HG03439 (cell line): ENCODE results near the gene GNG8.
A peak's percentile ranks its signal among the peaks of the same experiment; 100 is the strongest.

Source experiments
- ATAC-seq: cut with Tn5 transposase; IDR thresholded peaks from one replicate; pipeline ENCODE4 v1.9.1; 2021; ENCODE audit warnings: mild to moderate bottlenecking, moderate library complexity; ENCODE audit not compliant: unreplicated experiment

GNG8 gene

GRCh38 chr19:46635920-46636761 lies at the start of gene GNG8:
Gene GNG8, minus strand, starts transcription at chr19:46636202. Its CDS starts 1,520 bp downstream, at chr19:46634682.
- ATAC-seq: no peak

DNA sequence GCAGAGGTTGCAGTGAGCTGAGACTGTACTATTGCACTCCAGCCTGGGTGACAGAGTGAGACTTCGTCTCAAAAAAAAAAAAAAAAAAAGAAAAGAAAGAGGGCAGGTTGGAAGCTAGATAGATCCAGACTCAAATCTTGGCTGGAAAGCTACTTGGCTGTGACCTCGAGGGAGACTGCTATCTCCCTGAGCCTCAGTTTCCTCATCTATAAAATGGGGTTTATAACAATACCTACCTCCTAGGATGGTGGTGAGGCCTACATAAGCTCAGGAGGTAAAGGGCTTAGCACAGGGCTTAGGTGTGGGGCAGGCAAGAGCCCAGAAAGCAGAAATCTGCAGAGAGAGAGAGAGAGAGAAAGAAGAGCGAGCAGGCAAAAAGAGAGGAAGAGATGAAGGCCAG lies 49.2 kb upstream of the GNG8 start:
- no peak for ATAC-seq

- ATAC-seq: no peak
These were observed 42.2 kb upstream of the GNG8 start for GRCh38 chr19:46678110-46678732.

- no peak for ATAC-seq
These were observed 38.6 kb upstream of the GNG8 start for GRCh38 chr19:46674416-46675178.

- no peak for ATAC-seq
These were observed 34.8 kb upstream of the GNG8 start for GRCh38 chr19:46670813-46671212.

DNA sequence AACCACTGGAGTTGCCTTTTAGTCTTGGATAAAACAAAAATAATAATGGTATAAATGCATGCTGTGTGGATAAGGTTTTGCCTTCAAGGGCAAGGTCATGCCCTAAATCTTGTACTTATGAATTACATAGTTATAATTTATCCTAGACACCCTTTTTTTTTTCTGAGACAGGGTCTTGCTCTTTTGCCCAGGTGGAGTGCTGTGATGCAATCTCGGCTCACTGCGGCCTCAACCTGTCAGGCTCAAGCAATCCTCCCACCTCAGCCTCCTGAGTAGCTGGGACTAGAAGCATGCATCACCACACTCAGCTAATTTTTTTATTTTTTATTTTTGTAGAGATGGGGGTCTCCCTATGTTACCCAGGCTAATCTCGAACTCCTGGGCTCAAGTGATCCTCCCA lies 32.7 kb upstream of the GNG8 start:
- ATAC-seq: no peak

DNA sequence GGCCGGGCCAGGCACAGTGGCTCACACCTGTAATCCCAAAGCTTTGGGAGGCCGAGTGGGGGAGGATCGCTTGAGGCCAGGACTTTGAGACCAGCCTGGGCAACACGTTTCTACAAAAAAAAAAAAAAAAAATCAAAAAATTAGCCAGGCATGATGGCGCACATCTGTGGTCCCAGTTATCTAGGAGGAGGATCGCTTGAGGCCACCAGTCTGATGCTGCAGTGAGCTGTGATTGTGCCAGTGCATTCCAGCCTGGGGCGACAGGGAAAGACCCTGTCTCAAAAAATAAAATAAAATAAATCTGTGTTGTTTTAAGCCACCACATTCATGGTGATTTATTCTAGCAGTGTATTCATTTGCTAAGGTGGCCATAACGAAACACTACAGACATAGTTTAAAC lies 29.1 kb upstream of the GNG8 start:
- no peak for ATAC-seq

GRCh38 chr19:46661735-46662592 lies 26.0 kb upstream of the GNG8 start:
- no peak for ATAC-seq

- peak; percentile 95 for ATAC-seq
These were observed 25.2 kb upstream of the GNG8 start, which contains the start of gene DACT3 for GRCh38 chr19:46661020-46661731. Gene DACT3, minus strand, starts transcription at chr19:46661182. Its CDS starts 118 bp downstream, at chr19:46661064.

- ATAC-seq: no peak
These were observed 24.6 kb upstream of the GNG8 start for GRCh38 chr19:46660551-46661019.

GRCh38 chr19:46660008-46660517 lies 24.1 kb upstream of the GNG8 start:
- no peak for ATAC-seq

DNA sequence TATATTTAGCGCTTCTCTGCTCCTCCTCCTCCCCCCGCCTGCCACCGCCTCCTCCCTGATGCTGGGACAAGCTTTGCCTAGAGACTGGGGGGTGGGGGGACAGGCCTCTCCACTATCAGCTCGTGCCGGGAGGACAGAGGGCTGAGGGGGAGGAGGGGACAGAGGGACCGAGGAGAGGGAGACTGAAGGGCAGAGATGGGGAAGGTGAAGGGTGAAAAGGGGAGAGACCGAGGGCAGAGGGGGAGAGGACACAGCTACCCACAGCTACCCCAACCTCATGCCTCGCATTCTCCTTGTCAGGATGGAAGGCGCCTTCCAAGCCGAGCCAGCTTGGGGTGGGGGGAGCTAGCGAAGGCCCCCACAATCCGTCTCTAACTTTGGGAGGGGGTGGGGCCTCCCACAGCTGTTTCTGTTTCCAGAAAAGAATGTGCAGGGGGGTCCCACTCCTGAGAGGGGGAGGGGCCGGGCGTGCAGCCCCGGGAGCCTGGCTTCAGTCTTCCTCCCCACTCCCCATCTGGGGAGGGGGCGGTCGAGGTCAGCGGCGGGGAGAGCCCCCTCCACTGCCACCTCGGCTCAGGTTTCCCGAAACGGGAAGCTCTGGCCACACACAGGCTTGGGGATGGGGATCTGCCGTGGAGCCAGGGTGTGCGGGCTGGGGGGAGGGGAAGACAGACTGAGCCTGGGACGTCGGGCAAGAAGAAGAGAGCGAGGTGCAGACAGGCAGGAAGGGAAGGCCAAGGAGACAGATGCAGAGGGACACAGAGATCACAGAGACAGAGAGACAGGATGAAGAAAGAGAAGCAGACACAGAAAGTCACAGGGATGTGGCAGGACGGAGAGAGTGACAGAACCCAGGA lies 23.4 kb upstream of the GNG8 start:
- ATAC-seq: no peak

DNA sequence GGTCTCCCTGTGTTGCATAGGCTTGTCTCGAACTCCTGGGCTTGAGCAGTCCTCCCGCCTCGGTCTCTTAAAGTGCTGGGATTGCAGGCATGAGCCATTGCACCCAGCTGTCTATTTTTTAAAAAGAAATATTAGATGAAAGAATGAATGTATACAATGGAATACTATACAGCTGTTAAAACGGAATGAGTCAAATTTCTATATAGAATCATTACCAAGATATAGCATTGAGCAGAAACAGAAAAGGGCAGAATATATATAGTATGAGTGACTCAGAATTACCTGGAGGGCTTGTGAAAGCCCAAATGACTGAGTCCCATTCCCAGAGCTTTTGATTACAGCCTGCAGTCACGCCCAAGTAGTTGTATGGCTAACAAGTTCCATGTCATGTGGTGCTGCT lies 20.5 kb upstream of the GNG8 start:
- no peak for ATAC-seq

DNA sequence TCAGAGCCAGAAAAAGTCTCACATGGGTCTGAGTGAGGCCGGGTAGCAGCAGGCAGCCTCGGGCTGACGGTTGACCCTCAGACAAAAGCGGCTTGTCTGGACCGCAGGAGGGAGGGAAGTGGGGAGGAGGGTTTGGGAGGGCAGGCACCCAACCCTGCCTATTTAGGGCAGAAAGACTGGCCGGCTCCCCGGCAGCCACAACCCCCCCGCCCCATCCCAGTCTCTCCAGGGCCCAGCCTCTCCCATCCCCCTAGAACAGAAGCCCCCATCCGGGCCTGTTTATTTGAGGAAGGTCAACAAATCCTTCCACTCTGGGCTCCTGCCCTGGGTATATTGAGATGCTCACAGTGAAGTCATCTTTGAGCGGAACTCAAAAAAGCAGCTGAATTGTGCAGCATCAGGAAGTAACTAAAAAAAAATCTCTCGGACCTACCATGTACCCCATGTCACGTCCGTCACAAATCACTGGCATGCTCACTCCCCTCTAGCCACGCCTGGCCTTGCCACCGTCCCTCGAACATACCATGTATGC lies 18.7 kb upstream of the GNG8 start:
- ATAC-seq: no peak

DNA sequence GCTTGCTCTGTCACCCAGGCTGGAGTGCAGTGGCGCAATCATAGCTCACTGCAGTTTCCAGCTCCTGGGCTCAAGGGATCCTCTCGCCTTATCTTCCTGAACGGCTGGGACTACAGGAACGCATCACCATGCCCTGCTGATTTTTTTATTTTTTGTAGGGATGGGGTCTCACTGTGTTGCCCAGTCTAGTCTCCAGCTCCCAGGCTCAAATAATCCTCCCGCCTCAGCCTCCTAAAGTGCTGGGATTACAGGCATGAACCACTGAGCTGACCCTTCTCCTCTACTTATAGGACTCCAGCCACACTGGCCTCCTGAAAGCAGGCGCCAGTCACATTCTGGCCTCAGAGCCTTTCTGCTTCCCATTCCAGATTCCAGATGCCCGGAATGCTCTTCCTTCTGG lies 14.4 kb upstream of the GNG8 start:
- no peak for ATAC-seq

DNA sequence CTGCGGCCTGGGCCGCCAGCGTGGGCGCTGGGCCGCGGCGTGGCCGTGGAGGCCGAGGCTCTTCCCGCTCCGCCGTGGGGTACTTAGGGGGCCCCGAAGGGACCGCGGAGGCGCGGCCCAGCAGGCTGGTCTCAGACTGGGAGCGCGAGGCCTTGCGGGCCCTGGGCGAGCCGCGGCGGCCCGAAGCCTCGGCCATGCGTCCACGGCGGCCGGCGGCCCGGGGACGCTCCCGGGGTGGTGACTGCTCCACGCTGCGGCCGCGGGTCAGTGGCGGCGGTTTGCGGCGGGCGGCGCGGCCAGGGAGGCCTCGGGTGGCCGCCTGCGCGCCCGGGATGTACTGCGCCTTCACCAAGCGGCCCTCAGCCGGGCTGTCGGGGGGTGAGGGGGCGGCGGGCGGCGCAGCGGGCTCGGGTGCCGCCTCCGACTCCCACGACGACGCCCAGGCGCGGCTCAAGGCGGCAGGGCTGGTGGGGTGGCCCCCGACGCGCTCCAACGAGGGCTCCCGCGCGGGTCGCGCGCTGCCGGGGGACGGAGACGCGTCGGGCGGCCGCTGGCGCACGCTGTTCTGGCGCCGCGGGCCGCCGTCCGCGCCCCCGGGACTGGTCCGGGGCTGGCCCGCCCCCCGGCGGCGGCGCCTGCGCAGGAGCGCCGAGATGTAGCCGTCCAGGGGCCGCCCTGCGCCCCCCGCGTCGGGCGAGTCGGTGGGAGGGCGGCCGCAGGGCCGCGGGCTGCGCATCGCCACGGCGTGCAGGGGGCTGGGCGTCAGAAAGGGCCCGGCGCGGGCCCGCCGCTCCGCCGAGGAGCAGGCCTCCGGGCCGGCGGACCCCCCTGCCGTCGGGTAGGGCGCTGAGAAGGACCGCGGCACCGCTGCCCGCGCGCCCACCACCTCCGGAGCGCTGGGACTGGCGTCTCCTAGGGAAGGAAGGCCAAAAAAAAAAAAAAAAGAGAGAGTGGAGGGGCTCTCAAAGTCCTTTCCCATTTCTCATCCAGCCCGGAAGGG lies 13.3 kb upstream of the GNG8 start:
- ATAC-seq: no peak
